Measurements from ENCODE around the gene PTPRD. TPM values are rescaled to one million over a fixed set of nuclear protein-coding genes. Genes with fewer than 3 reads are reported as not detected.

PTPRD gene
- total and polyA plus RNA-seq, 9 donors, result 16.2 to 231 (median 85.8) TPM

DNA sequence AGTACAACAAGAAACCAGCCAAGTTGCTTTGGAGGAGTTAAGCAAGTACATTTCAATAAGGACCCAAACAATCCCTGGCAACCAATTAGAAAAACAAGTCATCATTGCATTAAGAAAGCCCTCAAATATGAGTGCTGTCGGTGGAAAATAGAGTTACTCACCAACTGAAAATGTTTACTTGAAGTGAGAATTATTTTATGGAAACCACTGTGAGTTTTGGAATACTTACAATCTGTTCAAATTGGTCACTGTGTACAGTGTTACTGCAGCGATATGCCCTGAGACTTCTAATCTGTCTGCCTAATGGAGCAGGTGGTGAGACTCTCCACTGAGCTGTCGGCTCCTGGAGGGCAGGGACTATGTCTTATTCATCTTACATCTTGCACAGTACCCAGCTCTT, 1740.0 kb downstream of the PTPRD start:
- no peak for DNase-seq
- H3K27ac ChIP-seq, result no peak overlapping the region
- H3K36me3 ChIP-seq, result no peaks in the 10 kb centered on the region
- H3K4me3 ChIP-seq, result no peak overlapping the region
- TF ChIP-seq EP300 (IDR thresholded peaks at IDR 0.05), result no peak
- TF ChIP-seq POLR2A (IDR thresholded peaks at IDR 0.05), result no peak
- TF ChIP-seq CTCF (IDR thresholded peaks at IDR 0.05), result no peak
- H3K4me1 ChIP-seq (ENCODE audit: insufficient read depth), result no peaks in the 10 kb centered on the region
- H3K27me3 ChIP-seq, result no peaks in the 10 kb centered on the region
- no peaks in the 10 kb centered on the region for H3K9me3 ChIP-seq
- intact Hi-C loops (cut with DNase I), result no loop called here
- 19 to 26% (median 23%) methylated on average over 3 of the region's 3 CpGs for WGBS, 3 donors

DNA sequence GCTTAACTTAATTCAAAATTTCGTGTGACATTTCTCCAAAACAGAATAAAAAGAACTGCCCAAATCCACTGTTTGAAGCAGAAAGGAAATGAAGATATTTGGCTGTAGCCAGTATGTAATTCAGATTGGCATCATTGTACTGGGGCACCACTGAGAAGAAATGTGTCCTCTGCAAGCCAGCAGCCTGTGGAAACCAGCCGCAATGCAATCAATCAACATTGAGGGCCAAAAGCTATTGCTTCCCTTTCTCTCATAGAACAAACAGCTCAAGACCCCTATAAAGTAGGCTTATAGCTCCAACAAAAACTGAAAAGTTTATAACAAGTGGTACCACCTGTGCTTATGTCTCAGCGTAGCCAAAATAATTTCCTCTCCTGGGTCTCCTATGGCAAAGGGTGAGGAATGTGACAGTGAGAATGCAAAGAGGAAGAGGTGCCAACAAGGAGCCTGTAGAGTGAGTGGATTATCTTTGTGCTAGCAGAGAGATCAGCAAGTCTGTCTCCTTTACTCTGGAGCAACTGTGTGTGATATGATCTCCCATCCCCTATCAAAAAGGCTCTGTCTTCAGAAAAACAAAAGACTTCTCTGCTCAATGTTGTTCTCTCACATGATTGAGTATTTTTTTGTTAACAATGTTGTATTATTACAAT, 1740.9 kb downstream of the PTPRD start:
- 82 to 84% (median 82%) methylated on average over 3 of the region's 3 CpGs for WGBS, 3 donors

GRCh38 chr9:8871396-8871795, 1741.4 kb downstream of the PTPRD start:
- Histone ChIP-seq H3K27me3 (no peaks in the 10 kb centered on the region), H3K27ac (no peak overlapping the region), H3K4me1 (ENCODE audit: insufficient read depth) (no peaks in the 10 kb centered on the region), H3K36me3 (no peaks in the 10 kb centered on the region), H3K4me3 (no peak overlapping the region), H3K9me3 (no peaks in the 10 kb centered on the region)
- 72 to 78% (median 73%) methylated on average over 1 of the region's 1 CpG for WGBS, 3 donors
- intact Hi-C loops (cut with DNase I), result no loop called here
- TF ChIP-seq POLR2A (IDR thresholded peaks at IDR 0.05) (no peak), EP300 (IDR thresholded peaks at IDR 0.05) (no peak)
- DNase-seq, result no peak

More for the DNA sequence above, 1740.9 kb downstream of the PTPRD start:
- Histone ChIP-seq H3K4me1 (ENCODE audit: insufficient read depth) (no peaks in the 10 kb centered on the region), H3K27ac (no peak overlapping the region), H3K4me3 (no peak overlapping the region), H3K36me3 (no peaks in the 10 kb centered on the region), H3K27me3 (no peaks in the 10 kb centered on the region), H3K9me3 (no peaks in the 10 kb centered on the region)
- no peak for TF ChIP-seq CTCF (IDR thresholded peaks at IDR 0.05)
- no peak for TF ChIP-seq POLR2A (IDR thresholded peaks at IDR 0.05)
- TF ChIP-seq EP300 (IDR thresholded peaks at IDR 0.05), result no peak
- intact Hi-C loops (cut with DNase I), result no loop called here
- no peak for DNase-seq

DNA sequence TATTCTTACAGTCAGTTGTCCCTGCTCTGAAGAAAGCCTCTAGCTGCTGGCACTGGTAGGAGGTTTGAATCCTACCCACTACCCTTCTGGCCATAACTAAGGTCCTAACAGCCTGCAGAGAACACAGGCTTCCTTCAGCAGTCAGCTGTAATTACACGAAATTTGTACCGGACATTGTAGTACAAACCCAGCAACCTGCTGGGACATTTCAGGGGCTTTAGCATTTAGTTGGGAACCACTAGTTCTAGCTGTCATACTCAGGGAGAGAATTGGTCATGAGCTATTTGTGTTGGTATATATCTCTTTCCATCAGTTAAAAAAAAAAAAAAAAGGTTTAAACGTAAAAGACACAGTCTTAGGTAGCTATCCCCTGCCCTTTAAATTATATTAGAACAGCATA, 1743.0 kb downstream of the PTPRD start:
- intact Hi-C loops (cut with DNase I), result no loop called here

More for the DNA sequence above, 1743.0 kb downstream of the PTPRD start:
- H3K4me3 ChIP-seq, result no peak overlapping the region
- no peaks in the 10 kb centered on the region for H3K4me1 ChIP-seq (ENCODE audit: insufficient read depth)
- TF ChIP-seq POLR2A (IDR thresholded peaks at IDR 0.05) (no peak), EP300 (IDR thresholded peaks at IDR 0.05) (no peak), CTCF (IDR thresholded peaks at IDR 0.05) (no peak)
- no peak overlapping the region for H3K27ac ChIP-seq
- no peak for DNase-seq
- WGBS, 3 donors, result 78 to 90% (median 88%) methylated on average over 3 of the region's 3 CpGs
- H3K36me3 ChIP-seq, result no peaks in the 10 kb centered on the region
- H3K9me3 ChIP-seq, result no peaks in the 10 kb centered on the region
- H3K27me3 ChIP-seq, result no peaks in the 10 kb centered on the region

Data from ovary (tissue), 9 donors.